Measurements from ENCODE around the gene RELN.

RELN gene

GRCh38 chr7:103680161-103681144 lies 309.0 kb downstream of the RELN start:
- Histone ChIP-seq H3K27ac (no peak overlapping the region), H3K36me3 (no peaks in the 10 kb centered on the region), H3K27me3 (no peaks in the 10 kb centered on the region), H3K9me3 (no peaks in the 10 kb centered on the region), H3K4me3 (ENCODE audit: low read depth in 1 of 2, low read length in 1 of 2) (no peak overlapping the region), H3K4me1 (ENCODE audit: control insufficient read depth in 1 of 2, insufficient read depth in 1 of 2, low read depth in 1 of 2, low read length in 1 of 2) (no peaks in the 10 kb centered on the region)
- no peak for TF ChIP-seq CTCF (IDR thresholded peaks at IDR 0.05)

- Histone ChIP-seq H3K9me3 (no peaks in the 10 kb centered on the region), H3K4me1 (ENCODE audit: control insufficient read depth in 1 of 2, insufficient read depth in 1 of 2, low read depth in 1 of 2, low read length in 1 of 2) (no peaks in the 10 kb centered on the region), H3K36me3 (no peaks in the 10 kb centered on the region), H3K27me3 (no peaks in the 10 kb centered on the region), H3K27ac (no peak overlapping the region), H3K4me3 (ENCODE audit: low read depth in 1 of 2, low read length in 1 of 2) (no peak overlapping the region)
- TF ChIP-seq CTCF (IDR thresholded peaks at IDR 0.05) = no peak
Measured at GRCh38 chr7:103679151-103680132, 310.0 kb downstream of the RELN start.

GRCh38 chr7:103668279-103668941 lies 321.0 kb downstream of the RELN start:
- no peak for TF ChIP-seq CTCF (IDR thresholded peaks at IDR 0.05)
- no peaks in the 10 kb centered on the region for H3K27me3 ChIP-seq

DNA sequence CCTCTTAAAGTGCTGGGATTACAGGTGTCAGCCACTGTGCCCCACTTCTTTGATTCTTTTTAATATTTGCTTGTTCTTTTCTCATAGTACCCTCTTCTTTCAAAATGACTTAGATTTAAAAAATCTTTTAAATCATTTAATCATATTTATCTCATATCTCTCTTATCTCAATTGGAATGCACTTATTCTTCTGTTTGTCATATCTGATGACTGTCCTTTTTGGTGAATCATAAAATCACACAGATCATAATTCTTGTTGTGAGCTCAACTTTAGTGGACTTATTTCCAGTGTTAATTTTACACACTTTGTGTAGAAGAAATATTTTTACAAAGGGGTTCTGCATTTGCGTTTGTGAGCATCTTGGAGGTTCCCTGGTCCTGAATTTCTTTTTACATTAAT lies 323.1 kb downstream of the RELN start:
- Histone ChIP-seq H3K4me3 (ENCODE audit: low read depth in 1 of 2, low read length in 1 of 2) (no peak overlapping the region), H3K27ac (no peak overlapping the region), H3K36me3 (no peaks in the 10 kb centered on the region), H3K9me3 (no peaks in the 10 kb centered on the region), H3K4me1 (ENCODE audit: control insufficient read depth in 1 of 2, insufficient read depth in 1 of 2, low read depth in 1 of 2, low read length in 1 of 2) (no peaks in the 10 kb centered on the region), H3K27me3 (no peaks in the 10 kb centered on the region)
- TF ChIP-seq CTCF (IDR thresholded peaks at IDR 0.05) = no peak

More at GRCh38 chr7:103668279-103668941, 321.0 kb downstream of the RELN start:
- Histone ChIP-seq H3K4me3 (ENCODE audit: low read depth in 1 of 2, low read length in 1 of 2) (no peak overlapping the region), H3K36me3 (no peaks in the 10 kb centered on the region), H3K4me1 (ENCODE audit: control insufficient read depth in 1 of 2, insufficient read depth in 1 of 2, low read depth in 1 of 2, low read length in 1 of 2) (no peaks in the 10 kb centered on the region), H3K9me3 (no peaks in the 10 kb centered on the region), H3K27ac (no peak overlapping the region)

DNA sequence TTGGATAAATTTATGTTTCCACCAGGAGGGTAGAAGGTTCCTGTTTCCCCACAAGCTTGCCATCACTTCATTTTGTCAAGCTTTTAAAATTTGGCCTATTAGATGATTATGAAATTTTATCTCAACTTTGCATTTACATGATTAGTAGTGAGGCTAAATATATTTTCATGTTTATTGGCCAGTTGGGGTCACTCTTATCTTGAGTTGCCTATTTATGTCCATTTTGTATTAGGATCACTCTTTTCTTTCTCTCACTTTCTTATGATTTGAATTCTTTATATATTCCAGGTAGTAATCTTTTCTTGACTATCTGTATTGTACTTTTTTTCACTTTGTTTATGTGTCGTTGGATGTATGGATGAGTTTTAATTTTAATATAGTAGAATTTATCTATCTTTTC lies 324.9 kb downstream of the RELN start:
- Histone ChIP-seq H3K27ac (no peak overlapping the region), H3K9me3 (no peaks in the 10 kb centered on the region), H3K4me1 (ENCODE audit: control insufficient read depth in 1 of 2, insufficient read depth in 1 of 2, low read depth in 1 of 2, low read length in 1 of 2) (no peaks in the 10 kb centered on the region), H3K4me3 (ENCODE audit: low read depth in 1 of 2, low read length in 1 of 2) (no peak overlapping the region), H3K36me3 (no peaks in the 10 kb centered on the region), H3K27me3 (no peaks in the 10 kb centered on the region)
- TF ChIP-seq CTCF (IDR thresholded peaks at IDR 0.05) = no peak

Data from neutrophil (primary cell).